H1 (cell line): ENCODE data around the gene COPG1. TPM values are rescaled to one million over a fixed set of nuclear protein-coding genes. Genes with fewer than 3 reads are reported as not detected.

Experiments used
- CEBPB ChIP-seq: IDR thresholded peaks from 2 replicates; pipeline ENCODE4 v1.6.1; 2012; ENCODE audit warnings: low read depth, low read length
- CHD2 ChIP-seq: IDR thresholded peaks from 2 replicates; pipeline ENCODE4 v1.6.1; 2012; ENCODE audit warnings: low read length, improper control_type of control experiment
- GABPA ChIP-seq: IDR thresholded peaks from 2 replicates; pipeline ENCODE4 v1.6.1; 2011; ENCODE audit warnings: mild to moderate bottlenecking, low read length, moderate library complexity, borderline replicate concordance; ENCODE audit not compliant: insufficient read depth
- JUND ChIP-seq: IDR thresholded peaks from 2 replicates; pipeline ENCODE4 v1.6.1; 2011; ENCODE audit warnings: mild to moderate bottlenecking, improper control_type of control experiment, low read length
- KDM1A ChIP-seq: fragments of 200-600, 300-600 bp; sonication (generic); IDR thresholded peaks from 2 replicates; pipeline ENCODE4 v1.7.1; 2016; ENCODE audit warnings: mild to moderate bottlenecking, low read length, borderline replicate concordance
- TEAD4 ChIP-seq: IDR thresholded peaks from 2 replicates; pipeline ENCODE4 v1.6.1; 2012; ENCODE audit warnings: low read depth, low read length, inconsistent platforms, mixed read lengths
- polyA plus RNA-seq, 7 experiments: library from polyadenylated mRNA; depleted of rRNA in 3 of 7; stranded (reverse) in 5 of 7; unstranded in 2 of 7; fragments of >200 nt in 5 of 7; fragments of 200-250 nt in 2 of 7; gene quantifications; 1 replicate in 5 of 7; 2 replicates in 1 of 7; 4 replicates in 1 of 7; pipeline versions ENCODE4 v1.2.1 to v1.2.3, GENCODE V29; 2011 to 2013; ENCODE audit warnings: missing spikeins in 2 of 7, mixed read lengths in 2 of 7
- total RNA-seq: library from RNA; stranded (reverse); fragmentation: NEBNext Ultra II Directional; extraction: Animal tissue kit (Norgen Biotek cat#: 25700); gene quantifications from 2 replicates; pipeline ENCODE4 v1.2.1, GENCODE V29; 2021

COPG1 gene
- total and polyA plus RNA-seq, 2 of the 8 experiments (the other 6 are each of a cell fraction or from before 2014, with no cell fraction given): 52.7 to 106 TPM

- TF ChIP-seq GABPA (no peak), CEBPB (no peak), JUND (no peak), KDM1A (no peak), TEAD4 (no peak), CHD2 (no peak)
Observed at GRCh38 chr3:129310111-129311011, 61.0 kb downstream of the COPG1 start (continued).
